22Rv1 (cell line): ENCODE results near the gene C1orf167.

Experiments
- ZFX ChIP-seq: fragments of 450-650 bp; IDR thresholded peaks from 2 replicates; pipeline ENCODE4 v1.6.1; 2017; ENCODE audit warnings: antibody characterized with exemption, borderline replicate concordance
- TF ChIP-seq, protein P1 (sequence below): fragments of 450-650 bp; IDR thresholded peaks from 2 replicates; pipeline ENCODE4 v1.5.1; 2017; ENCODE audit warnings: mild to moderate bottlenecking

DNA sequence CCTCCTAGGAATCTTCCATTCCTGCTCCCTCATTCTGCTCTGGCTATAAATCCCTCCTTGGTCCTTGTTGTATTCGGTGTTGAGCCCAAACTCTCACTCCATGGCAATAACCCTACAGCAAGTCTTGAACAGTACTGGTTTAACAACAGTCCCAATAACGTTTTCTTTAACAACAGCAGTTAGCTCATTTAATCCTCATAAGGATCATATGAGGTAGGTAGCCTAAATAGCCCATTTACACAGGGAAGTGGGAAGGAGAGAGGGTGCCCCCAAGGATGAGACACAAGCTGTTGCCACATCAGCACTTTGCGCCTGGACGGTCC lies 26.5 kb upstream of the C1orf167 start:
- TF ChIP-seq, protein P1, sequence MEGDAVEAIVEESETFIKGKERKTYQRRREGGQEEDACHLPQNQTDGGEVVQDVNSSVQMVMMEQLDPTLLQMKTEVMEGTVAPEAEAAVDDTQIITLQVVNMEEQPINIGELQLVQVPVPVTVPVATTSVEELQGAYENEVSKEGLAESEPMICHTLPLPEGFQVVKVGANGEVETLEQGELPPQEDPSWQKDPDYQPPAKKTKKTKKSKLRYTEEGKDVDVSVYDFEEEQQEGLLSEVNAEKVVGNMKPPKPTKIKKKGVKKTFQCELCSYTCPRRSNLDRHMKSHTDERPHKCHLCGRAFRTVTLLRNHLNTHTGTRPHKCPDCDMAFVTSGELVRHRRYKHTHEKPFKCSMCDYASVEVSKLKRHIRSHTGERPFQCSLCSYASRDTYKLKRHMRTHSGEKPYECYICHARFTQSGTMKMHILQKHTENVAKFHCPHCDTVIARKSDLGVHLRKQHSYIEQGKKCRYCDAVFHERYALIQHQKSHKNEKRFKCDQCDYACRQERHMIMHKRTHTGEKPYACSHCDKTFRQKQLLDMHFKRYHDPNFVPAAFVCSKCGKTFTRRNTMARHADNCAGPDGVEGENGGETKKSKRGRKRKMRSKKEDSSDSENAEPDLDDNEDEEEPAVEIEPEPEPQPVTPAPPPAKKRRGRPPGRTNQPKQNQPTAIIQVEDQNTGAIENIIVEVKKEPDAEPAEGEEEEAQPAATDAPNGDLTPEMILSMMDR = no peak
- no peak for TF ChIP-seq ZFX
